OCI-LY1 (cell line): ENCODE results near the gene SLC38A3.

ENCODE experiments used
- EZH2 ChIP-seq: fragments of 200-600 bp; sonication (generic), shearing (Covaris generic); IDR thresholded peaks from 2 replicates; pipeline ENCODE4 v1.8.0; 2017; ENCODE audit warnings: borderline replicate concordance, mixed run types, mild to moderate bottlenecking, antibody characterized with exemption, low read length, moderate library complexity, mixed read lengths
- TF ChIP-seq, protein P1 (sequence below): fragments of 200-600 bp; sonication (generic), shearing (Covaris generic); IDR thresholded peaks from 2 replicates; pipeline ENCODE4 v1.5.1; 2017; ENCODE audit warnings: mild to moderate bottlenecking, antibody characterized with exemption, low read length, moderate library complexity, mixed read lengths

DNA sequence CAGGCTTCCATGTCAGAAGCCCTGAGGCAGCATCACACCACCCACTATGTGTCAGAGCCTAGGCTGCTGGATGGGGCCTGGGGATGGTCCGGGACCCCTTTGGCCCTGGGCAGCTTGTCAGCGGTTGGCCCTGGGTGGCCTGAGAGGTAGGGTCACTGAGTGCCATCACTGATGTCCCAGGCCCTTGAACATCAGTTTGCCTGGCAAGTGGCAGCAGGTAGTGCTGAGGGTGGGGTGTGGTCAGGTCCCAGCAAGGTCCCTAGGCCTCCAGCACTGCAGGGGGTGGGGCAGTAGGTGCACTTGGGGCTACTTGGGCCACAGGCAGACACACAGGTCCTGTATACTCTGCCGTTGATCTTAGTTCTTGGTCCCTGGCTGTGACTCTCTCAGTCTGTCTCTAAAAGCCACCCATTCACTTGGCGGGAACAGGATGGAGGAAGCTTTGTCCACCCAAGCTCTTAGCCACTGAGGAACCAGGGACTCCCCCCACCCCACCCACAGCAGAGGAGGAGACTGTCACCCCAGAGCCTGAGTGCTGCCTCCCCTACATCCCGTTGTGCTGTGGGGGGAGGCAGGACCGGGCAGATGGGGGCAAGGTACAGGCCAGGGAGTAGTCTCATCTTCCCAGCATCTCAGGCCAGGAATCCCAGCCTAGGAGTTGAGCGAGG lies 36.8 kb downstream of the SLC38A3 start:
- TF ChIP-seq, protein P1, sequence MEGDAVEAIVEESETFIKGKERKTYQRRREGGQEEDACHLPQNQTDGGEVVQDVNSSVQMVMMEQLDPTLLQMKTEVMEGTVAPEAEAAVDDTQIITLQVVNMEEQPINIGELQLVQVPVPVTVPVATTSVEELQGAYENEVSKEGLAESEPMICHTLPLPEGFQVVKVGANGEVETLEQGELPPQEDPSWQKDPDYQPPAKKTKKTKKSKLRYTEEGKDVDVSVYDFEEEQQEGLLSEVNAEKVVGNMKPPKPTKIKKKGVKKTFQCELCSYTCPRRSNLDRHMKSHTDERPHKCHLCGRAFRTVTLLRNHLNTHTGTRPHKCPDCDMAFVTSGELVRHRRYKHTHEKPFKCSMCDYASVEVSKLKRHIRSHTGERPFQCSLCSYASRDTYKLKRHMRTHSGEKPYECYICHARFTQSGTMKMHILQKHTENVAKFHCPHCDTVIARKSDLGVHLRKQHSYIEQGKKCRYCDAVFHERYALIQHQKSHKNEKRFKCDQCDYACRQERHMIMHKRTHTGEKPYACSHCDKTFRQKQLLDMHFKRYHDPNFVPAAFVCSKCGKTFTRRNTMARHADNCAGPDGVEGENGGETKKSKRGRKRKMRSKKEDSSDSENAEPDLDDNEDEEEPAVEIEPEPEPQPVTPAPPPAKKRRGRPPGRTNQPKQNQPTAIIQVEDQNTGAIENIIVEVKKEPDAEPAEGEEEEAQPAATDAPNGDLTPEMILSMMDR = no peak
- no peak for TF ChIP-seq EZH2
